Dedifferentiated amniotic fluid mesenchymal stem cell (primary cell): Measurements from ENCODE around the gene LNPEP.
"Not testable (repeated sequence)": the region's sequence is repeated elsewhere in the genome, so short reads cannot be mapped to it uniquely, and the experiment has no call there.

ENCODE experiments used
- DNase-seq: peaks from one replicate; pipeline ENCODE4 v3.0.0-alpha.2; 2016; ENCODE audit errors: extremely low spot score

The LNPEP gene

DNA sequence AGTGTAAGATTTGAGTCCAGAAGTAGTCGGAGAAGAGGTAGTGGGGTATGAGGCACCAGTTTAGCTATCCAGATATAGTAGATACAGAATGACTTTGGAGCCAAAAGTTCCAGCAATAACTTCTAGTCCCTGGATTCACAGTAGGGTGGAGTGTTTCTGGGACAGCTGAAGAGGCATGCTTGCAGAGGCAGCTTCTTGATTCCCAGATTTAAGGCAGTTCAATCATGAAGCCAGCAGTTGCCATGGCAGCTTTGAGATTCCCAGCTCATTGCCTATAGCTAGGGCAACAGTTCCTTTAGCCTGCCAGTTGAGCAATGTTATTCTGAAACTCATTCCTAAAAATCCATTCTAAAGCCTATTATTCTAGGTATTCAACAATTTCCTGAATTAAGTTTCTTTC is 127.4 kb downstream of the LNPEP start:
- DNase-seq: no peak

DNA sequence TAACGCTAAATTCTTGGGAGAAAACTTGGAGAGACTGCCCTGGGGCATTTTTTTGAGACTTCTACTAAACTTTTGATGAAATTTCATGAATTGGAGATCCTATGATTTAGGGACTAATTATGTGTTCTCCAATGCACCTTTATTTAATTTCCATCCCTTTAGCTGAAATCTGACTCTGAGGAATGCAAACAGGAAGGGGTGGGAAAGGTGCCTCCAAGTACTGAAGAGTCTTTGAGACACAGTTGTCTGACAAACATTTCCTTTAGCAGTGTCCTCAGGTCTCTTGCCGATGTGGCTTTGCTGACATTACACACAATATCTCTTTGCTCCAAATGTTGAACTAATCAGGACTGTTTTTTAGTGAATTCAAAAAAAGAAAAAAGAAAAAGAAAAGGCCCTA is 129.6 kb downstream of the LNPEP start:
- no peak for DNase-seq

DNA sequence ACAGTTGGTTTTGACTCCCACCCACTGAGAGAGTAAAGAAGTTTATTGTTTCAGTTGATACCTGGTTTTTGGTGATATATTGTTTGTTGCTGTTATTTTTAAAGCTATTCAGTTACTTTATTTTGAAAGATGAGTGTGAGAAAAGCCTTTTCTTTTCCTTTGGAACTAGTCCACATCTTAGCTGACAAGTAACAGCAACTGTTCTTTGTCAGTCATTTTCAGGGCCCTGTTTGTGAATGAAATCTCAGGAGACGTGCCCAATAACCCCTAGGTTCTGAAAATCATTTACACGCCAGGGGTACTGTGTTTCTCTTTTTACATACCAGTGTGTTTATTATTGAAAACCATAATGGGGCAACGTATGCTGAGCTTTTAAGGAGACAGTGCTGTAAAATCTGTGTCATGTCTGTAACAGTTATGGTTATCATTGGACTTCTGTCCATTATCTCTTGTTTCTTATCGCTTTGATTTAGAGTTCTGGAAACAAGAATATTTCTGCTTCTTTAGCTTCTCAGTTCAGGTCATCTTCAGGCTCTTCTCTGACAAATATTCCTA is 131.5 kb downstream of the LNPEP start:
- DNase-seq: no peak

DNA sequence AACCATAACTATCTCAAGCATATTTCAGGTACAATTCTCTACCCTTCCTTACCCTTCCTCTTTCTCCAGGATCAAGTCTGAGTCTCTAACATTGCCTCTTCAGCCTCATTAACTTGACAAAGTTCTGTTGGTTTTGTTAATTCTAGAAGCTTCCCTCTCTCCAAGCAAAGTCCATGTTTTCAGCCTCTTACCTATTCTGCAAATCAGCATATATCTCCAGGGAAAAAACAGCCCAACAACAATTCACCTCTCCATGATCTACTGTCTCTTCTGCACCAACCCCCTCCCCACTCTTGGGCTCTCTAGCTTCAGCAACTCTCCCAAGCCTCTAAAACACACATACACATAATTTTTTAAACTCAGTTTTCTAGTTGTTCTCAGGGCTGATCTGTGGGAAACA is 134.4 kb downstream of the LNPEP start:
- no peak for DNase-seq

DNA sequence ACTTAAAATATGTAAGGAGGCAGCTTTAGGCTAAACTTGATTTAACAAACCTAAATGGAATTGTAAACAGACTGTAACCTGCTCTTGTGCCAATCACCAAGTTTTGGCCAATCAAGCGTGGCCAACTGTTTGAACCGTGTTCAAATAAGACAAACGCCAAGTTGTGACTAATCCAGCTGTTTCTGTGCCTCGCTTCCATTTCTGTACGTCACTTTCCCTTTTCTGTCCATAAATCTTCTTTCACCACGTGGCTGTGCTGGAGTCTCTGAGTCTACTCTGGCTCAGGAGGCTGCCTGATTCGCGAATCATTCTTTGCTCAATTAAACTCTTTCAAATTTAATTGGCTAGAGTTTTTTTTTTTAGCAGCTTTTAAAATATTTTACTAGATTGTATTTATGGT is 135.2 kb downstream of the LNPEP start:
- no peak for DNase-seq

GRCh38 chr5:97071993-97072392 is 136.1 kb downstream of the LNPEP start:
- DNase-seq: no peak

DNA sequence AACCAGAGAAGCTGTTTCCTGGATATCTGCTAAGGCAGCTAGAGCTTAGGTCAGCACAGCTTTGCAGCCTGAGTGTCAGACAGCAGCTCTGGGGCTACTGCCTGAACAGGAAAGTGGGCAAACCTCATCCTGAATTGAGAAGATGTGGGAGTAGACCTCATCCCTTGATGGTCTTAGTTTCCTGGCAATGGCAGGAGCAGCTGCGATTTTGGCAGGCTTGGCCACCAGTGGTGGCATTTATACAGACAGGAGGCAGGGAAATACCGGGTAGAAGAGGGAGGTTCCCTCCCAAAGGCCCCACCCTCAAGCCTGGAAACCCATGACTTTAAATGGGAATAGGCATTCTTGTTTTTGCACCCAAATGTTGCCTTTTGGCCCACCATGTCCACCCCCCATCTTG is 136.8 kb downstream of the LNPEP start:
- DNase-seq: no peak

DNA sequence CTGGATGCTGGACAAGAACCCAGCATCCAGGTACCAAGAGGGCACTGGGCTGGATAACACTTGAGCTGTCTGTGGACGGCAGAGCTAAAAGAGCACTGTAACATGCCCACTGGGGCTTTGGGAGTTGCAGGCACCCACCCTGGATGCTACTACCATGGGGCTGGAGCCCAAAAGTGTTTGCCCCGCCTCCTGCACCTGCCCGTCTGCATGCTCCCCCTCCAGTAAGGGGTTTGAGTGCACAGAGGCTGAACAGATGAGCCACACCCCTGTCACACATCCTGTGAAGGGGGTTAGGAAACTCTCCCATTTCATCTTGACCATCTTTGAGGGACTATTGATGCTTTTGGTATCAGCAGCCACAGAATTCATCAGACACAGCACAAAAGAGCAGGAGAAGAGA is 137.5 kb downstream of the LNPEP start:
- DNase-seq: no peak

- DNase-seq: no peak
These were observed 139.1 kb downstream of the LNPEP start for GRCh38 chr5:97074859-97075489.

DNA sequence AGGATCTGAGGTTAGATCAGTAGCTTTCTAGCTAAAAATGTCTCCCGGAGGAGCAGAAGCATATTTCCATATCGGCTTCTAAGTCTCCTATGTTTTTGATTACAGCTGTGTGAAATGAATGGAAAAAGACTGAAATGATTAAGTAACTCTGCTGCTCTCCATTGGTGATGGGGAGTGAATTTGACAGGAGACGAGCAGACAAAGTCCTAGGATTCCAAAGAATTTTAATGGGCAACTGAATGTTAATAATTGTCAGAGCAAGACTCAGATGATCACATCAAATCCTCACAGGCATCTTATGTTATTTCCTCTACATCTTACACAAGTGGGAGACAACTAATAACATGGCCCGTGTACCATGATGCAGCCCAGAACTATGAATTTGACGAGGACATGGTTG is 139.8 kb downstream of the LNPEP start:
- no peak for DNase-seq

GRCh38 chr5:97076098-97076497 is 140.2 kb downstream of the LNPEP start:
- DNase-seq: no peak

DNA sequence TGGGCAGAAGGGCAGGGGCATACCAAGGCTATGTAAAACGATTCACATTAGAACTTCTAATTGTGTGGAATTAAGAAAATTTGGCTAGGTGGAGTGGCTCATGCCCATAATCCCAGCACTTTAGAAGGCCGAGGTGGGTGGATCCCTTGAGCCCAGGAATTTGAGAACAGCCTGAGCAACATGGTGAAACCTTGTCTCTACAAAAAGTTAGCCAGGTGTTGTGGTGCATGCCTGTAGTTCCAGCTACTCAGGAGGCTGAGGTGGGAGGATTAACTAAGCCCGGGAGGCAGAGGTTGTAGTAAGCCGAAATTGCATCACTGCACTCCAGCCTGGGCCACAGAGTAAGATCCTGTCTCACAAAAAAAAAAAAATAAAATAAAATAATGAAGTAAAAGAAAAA is 141.4 kb downstream of the LNPEP start:
- no peak for DNase-seq

GRCh38 chr5:97078958-97079743 is 143.3 kb downstream of the LNPEP start:
- no peak for DNase-seq

GRCh38 chr5:97084782-97085458 is 149.0 kb downstream of the LNPEP start:
- not testable (repeated sequence) for DNase-seq

- no peak for DNase-seq
These were observed 149.7 kb downstream of the LNPEP start for GRCh38 chr5:97085459-97086181.
